CD4-positive, alpha-beta T cell treated with Interleukin-17A for 4 hours (primary cell): Measurements from ENCODE around the gene AARS2.
"Not testable (repeated sequence)": the region's sequence is repeated elsewhere in the genome, so short reads cannot be mapped to it uniquely, and the experiment has no call there.

ENCODE experiments used
- DNase-seq: peaks from one replicate; pipeline ENCODE4 v3.0.0-alpha.2; 2020; ENCODE audit warnings: mixed read lengths

Gene AARS2

GRCh38 chr6:44328203-44328602 lies 15.1 kb upstream of the AARS2 start:
- DNase-seq: not testable (repeated sequence)

- DNase-seq: no peak
Observed at GRCh38 chr6:44327760-44328159, 14.6 kb upstream of the AARS2 start.

GRCh38 chr6:44327096-44327495 lies 13.9 kb upstream of the AARS2 start:
- no peak for DNase-seq

GRCh38 chr6:44321210-44321609 lies 8.1 kb upstream of the AARS2 start:
- DNase-seq: no peak

GRCh38 chr6:44317136-44317631 lies 4.0 kb upstream of the AARS2 start:
- not testable (repeated sequence) for DNase-seq

- no peak for DNase-seq
Observed at GRCh38 chr6:44316481-44316880, 3.3 kb upstream of the AARS2 start.

- DNase-seq: no peak
Observed at GRCh38 chr6:44315951-44316350, 2.8 kb upstream of the AARS2 start.

GRCh38 chr6:44315516-44315915 lies 2.4 kb upstream of the AARS2 start:
- DNase-seq: no peak

GRCh38 chr6:44314657-44315056 lies 1.5 kb upstream of the AARS2 start:
- DNase-seq: not testable (repeated sequence)

GRCh38 chr6:44311767-44312166 lies 1.4 kb downstream of the AARS2 start:
- DNase-seq: no peak

GRCh38 chr6:44311304-44311703 lies 1.8 kb downstream of the AARS2 start:
- DNase-seq: no peak

GRCh38 chr6:44310241-44310640 lies 2.9 kb downstream of the AARS2 start:
- DNase-seq: no peak

- no peak for DNase-seq
Observed at GRCh38 chr6:44309631-44310030, 3.5 kb downstream of the AARS2 start.

- no peak for DNase-seq
Observed at GRCh38 chr6:44309092-44309491, 4.1 kb downstream of the AARS2 start.

GRCh38 chr6:44307217-44307616 lies 5.9 kb downstream of the AARS2 start:
- no peak for DNase-seq

- DNase-seq: no peak
Observed at GRCh38 chr6:44306710-44307109, 6.4 kb downstream of the AARS2 start.

- DNase-seq: no peak
Observed at GRCh38 chr6:44305200-44305725, 7.9 kb downstream of the AARS2 start.

GRCh38 chr6:44304282-44305199 lies 8.6 kb downstream of the AARS2 start:
- peak; percentile 60 for DNase-seq

- no peak for DNase-seq
Observed at GRCh38 chr6:44303842-44304241, 9.3 kb downstream of the AARS2 start.

GRCh38 chr6:44302856-44303255 lies 10.3 kb downstream of the AARS2 start:
- DNase-seq: no peak

- DNase-seq: no peak
Observed at GRCh38 chr6:44301782-44302564, 11.2 kb downstream of the AARS2 start.

- no peak for DNase-seq
Observed at GRCh38 chr6:44301106-44301505, 12.0 kb downstream of the AARS2 start.

GRCh38 chr6:44300292-44300823 lies 12.8 kb downstream of the AARS2 start:
- DNase-seq: no peak
